ENCODE data around the gene LGR4. TPM values are rescaled to one million over a fixed set of nuclear protein-coding genes. Genes with fewer than 3 reads are reported as not detected.

Gene LGR4
- total and polyA plus RNA-seq, 9 of the 15 experiments (the other 6 are each of a cell fraction or from before 2014, with no cell fraction given), result 0.94 to 10.1 (median 5.8) TPM

- TF ChIP-seq, protein P1, sequence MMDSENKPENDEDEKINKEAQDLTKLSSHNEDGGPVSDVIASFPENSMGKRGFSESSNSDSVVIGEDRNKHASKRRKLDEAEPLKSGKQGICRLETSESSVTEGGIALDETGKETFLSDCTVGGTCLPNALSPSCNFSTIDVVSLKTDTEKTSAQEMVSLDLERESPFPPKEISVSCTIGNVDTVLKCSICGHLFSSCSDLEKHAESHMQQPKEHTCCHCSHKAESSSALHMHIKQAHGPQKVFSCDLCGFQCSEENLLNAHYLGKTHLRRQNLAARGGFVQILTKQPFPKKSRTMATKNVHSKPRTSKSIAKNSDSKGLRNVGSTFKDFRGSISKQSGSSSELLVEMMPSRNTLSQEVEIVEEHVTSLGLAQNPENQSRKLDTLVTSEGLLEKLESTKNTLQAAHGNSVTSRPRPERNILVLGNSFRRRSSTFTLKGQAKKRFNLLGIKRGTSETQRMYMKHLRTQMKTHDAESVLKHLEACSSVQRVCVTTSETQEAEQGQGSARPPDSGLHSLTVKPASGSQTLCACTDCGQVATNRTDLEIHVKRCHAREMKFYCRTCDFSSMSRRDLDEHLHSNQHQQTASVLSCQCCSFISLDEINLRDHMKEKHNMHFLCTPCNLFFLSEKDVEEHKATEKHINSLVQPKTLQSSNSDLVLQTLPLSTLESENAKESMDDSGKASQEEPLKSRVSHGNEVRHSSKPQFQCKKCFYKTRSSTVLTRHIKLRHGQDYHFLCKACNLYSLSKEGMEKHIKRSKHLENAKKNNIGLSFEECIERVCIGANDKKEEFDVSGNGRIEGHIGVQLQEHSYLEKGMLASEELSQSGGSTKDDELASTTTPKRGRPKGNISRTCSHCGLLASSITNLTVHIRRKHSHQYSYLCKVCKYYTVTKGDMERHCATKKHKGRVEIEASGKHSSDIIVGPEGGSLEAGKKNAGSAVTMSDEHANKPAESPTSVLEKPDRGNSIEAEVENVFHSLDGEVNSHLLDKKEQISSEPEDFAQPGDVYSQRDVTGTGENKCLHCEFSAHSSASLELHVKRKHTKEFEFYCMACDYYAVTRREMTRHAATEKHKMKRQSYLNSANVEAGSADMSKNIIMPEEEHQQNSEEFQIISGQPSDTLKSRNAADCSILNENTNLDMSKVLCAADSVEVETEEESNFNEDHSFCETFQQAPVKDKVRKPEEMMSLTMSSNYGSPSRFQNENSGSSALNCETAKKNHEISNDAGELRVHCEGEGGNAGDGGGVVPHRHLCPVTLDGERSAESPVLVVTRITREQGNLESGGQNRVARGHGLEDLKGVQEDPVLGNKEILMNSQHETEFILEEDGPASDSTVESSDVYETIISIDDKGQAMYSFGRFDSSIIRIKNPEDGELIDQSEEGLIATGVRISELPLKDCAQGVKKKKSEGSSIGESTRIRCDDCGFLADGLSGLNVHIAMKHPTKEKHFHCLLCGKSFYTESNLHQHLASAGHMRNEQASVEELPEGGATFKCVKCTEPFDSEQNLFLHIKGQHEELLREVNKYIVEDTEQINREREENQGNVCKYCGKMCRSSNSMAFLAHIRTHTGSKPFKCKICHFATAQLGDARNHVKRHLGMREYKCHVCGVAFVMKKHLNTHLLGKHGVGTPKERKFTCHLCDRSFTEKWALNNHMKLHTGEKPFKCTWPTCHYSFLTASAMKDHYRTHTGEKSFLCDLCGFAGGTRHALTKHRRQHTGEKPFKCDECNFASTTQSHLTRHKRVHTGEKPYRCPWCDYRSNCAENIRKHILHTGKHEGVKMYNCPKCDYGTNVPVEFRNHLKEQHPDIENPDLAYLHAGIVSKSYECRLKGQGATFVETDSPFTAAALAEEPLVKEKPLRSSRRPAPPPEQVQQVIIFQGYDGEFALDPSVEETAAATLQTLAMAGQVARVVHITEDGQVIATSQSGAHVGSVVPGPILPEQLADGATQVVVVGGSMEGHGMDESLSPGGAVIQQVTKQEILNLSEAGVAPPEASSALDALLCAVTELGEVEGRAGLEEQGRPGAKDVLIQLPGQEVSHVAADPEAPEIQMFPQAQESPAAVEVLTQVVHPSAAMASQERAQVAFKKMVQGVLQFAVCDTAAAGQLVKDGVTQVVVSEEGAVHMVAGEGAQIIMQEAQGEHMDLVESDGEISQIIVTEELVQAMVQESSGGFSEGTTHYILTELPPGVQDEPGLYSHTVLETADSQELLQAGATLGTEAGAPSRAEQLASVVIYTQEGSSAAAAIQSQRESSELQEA (IDR thresholded peaks at IDR 0.05; ENCODE audit: low read depth), result no peak
- TF ChIP-seq, protein P2, sequence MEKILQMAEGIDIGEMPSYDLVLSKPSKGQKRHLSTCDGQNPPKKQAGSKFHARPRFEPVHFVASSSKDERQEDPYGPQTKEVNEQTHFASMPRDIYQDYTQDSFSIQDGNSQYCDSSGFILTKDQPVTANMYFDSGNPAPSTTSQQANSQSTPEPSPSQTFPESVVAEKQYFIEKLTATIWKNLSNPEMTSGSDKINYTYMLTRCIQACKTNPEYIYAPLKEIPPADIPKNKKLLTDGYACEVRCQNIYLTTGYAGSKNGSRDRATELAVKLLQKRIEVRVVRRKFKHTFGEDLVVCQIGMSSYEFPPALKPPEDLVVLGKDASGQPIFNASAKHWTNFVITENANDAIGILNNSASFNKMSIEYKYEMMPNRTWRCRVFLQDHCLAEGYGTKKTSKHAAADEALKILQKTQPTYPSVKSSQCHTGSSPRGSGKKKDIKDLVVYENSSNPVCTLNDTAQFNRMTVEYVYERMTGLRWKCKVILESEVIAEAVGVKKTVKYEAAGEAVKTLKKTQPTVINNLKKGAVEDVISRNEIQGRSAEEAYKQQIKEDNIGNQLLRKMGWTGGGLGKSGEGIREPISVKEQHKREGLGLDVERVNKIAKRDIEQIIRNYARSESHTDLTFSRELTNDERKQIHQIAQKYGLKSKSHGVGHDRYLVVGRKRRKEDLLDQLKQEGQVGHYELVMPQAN (IDR thresholded peaks at IDR 0.05; ENCODE audit: borderline replicate concordance), result no peak
- TF ChIP-seq, protein P3, sequence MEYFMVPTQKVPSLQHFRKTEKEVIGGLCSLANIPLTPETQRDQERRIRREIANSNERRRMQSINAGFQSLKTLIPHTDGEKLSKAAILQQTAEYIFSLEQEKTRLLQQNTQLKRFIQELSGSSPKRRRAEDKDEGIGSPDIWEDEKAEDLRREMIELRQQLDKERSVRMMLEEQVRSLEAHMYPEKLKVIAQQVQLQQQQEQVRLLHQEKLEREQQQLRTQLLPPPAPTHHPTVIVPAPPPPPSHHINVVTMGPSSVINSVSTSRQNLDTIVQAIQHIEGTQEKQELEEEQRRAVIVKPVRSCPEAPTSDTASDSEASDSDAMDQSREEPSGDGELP (CRISPR knock-in tag; IDR thresholded peaks at IDR 0.05; ENCODE audit: borderline replicate concordance), result no peak
- peak; percentile 61 for TF ChIP-seq ATF3 (IDR thresholded peaks at IDR 0.05)
- no peak for TF ChIP-seq ATF3 (CRISPR knock-in tag; conservative IDR thresholded peaks at IDR 0.05)
- TF ChIP-seq, protein P4, sequence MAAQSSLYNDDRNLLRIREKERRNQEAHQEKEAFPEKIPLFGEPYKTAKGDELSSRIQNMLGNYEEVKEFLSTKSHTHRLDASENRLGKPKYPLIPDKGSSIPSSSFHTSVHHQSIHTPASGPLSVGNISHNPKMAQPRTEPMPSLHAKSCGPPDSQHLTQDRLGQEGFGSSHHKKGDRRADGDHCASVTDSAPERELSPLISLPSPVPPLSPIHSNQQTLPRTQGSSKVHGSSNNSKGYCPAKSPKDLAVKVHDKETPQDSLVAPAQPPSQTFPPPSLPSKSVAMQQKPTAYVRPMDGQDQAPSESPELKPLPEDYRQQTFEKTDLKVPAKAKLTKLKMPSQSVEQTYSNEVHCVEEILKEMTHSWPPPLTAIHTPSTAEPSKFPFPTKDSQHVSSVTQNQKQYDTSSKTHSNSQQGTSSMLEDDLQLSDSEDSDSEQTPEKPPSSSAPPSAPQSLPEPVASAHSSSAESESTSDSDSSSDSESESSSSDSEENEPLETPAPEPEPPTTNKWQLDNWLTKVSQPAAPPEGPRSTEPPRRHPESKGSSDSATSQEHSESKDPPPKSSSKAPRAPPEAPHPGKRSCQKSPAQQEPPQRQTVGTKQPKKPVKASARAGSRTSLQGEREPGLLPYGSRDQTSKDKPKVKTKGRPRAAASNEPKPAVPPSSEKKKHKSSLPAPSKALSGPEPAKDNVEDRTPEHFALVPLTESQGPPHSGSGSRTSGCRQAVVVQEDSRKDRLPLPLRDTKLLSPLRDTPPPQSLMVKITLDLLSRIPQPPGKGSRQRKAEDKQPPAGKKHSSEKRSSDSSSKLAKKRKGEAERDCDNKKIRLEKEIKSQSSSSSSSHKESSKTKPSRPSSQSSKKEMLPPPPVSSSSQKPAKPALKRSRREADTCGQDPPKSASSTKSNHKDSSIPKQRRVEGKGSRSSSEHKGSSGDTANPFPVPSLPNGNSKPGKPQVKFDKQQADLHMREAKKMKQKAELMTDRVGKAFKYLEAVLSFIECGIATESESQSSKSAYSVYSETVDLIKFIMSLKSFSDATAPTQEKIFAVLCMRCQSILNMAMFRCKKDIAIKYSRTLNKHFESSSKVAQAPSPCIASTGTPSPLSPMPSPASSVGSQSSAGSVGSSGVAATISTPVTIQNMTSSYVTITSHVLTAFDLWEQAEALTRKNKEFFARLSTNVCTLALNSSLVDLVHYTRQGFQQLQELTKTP (IDR thresholded peaks at IDR 0.05; ENCODE audit: low read depth in 1 of 2, partially characterized antibody in 2 of 2), result no peak
- TF ChIP-seq NFE2 (IDR thresholded peaks at IDR 0.05; ENCODE audit: low read depth), result 0 out of 2 replicates have a peak, but pooled peaks have one; percentile 31
- TF ChIP-seq RBM14 (IDR thresholded peaks at IDR 0.05; ENCODE audit: borderline replicate concordance, insufficient read depth, low read depth, low read length), result no peak
- TF ChIP-seq STAT5A (IDR thresholded peaks at IDR 0.05; ENCODE audit: borderline replicate concordance, low read length), result peak; percentile 31; the same call in 1 of the 2 replicates
- TF ChIP-seq TAL1 (IDR thresholded peaks at IDR 0.05), result peak; percentile 61
Measured at GRCh38 chr11:27388001-27388400, 84.6 kb downstream of the LGR4 start (continued).
